ENCODE measurements around the gene MCOLN1.

MCOLN1 gene

GRCh38 chr19:7578127-7578526 is 55.7 kb downstream of the MCOLN1 start:
- no peak for DNase-seq

GRCh38 chr19:7579182-7579581 is 56.8 kb downstream of the MCOLN1 start:
- DNase-seq, result no peak

- DNase-seq, result no peak
Observed at GRCh38 chr19:7582446-7582845, 60.0 kb downstream of the MCOLN1 start.

All from NCI-H69 (cell line).